ENCODE data around the gene SEMA5A. TPM values are rescaled to one million over a fixed set of nuclear protein-coding genes. Genes with fewer than 3 reads are reported as not detected.

SEMA5A gene
- total and polyA plus RNA-seq, 2 donors, result 1.2 to 2.5 TPM

DNA sequence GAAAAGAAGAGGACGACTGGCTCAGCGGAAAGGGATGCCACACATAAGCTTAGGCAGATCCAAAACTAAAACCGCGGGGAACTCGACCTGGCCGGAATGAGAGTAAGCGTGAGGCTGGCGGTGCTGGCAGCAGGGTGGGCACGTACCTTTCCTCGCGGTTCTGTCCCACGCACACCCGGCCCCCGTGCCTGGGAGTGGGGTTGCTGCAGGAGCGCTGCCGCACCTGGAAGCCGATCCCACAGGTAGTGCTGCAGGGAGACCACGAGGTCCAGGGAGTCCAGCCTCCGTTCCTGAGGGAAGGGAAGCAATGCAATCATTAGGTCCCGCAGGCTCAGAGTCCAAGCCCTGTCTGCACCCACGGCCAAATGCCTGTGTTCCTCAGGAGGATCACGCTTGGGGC is 427.0 kb downstream of the SEMA5A start:
- Histone ChIP-seq H3K36me3 (ENCODE audit: control insufficient read depth in 2 of 2, insufficient read depth in 2 of 2, low read length in 1 of 2) (no peaks in the 10 kb centered on the region), H3K4me1 (ENCODE audit: control insufficient read depth in 2 of 2, insufficient read depth in 2 of 2, low read length in 2 of 2) (no peaks in the 10 kb centered on the region), H3K9me3 (ENCODE audit: control insufficient read depth in 2 of 2, insufficient read depth in 1 of 2, low read length in 1 of 2) (no peaks in the 10 kb centered on the region), H3K27ac (ENCODE audit: low read depth in 1 of 2, low read length in 1 of 2) (no peak overlapping the region), H3K4me3 (ENCODE audit: low read length in 2 of 2) (no peak overlapping the region), H3K27me3 (ENCODE audit: control insufficient read depth in 2 of 2, insufficient read depth in 1 of 2, low read length in 1 of 2) (no peaks in the 10 kb centered on the region)
- 95% methylated on average over 22 of the region's 22 CpGs for WGBS
- DNase-seq (ENCODE audit: low read depth in 6 of 9, low spot score in 9 of 9), result no peak

DNA sequence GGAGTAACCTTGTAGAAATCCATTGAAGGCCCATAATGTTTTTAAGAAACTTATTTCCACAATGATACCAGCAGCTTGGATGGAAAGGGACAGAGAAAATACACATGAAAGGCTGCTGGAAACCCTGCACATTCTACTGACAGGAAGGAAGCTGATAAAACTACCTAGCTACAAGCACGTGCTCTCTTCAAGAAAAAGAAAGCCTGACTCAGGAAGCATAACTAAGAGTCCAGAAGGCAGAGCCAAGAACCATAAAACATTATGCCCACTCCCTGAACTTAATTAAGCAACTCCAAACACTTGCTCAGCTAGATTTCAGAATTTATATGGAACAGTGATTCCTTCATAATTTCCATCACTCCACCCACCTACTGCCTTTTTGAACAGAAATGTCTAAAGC is 430.8 kb downstream of the SEMA5A start:
- Histone ChIP-seq H3K36me3 (ENCODE audit: control insufficient read depth in 2 of 2, insufficient read depth in 2 of 2, low read length in 1 of 2) (no peaks in the 10 kb centered on the region), H3K27ac (ENCODE audit: low read depth in 1 of 2, low read length in 1 of 2) (no peak overlapping the region), H3K27me3 (ENCODE audit: control insufficient read depth in 2 of 2, insufficient read depth in 1 of 2, low read length in 1 of 2) (no peaks in the 10 kb centered on the region), H3K4me3 (ENCODE audit: low read length in 2 of 2) (no peak overlapping the region), H3K4me1 (ENCODE audit: control insufficient read depth in 2 of 2, insufficient read depth in 2 of 2, low read length in 2 of 2) (no peaks in the 10 kb centered on the region), H3K9me3 (ENCODE audit: control insufficient read depth in 2 of 2, insufficient read depth in 1 of 2, low read length in 1 of 2) (no peaks in the 10 kb centered on the region)
- WGBS, result 3% methylated on average over 1 of the region's 1 CpG
- DNase-seq (ENCODE audit: low read depth in 6 of 9, low spot score in 9 of 9), result no peak

GRCh38 chr5:9112520-9113291 is 433.2 kb downstream of the SEMA5A start:
- no peak for DNase-seq (ENCODE audit: low read depth in 6 of 9, low spot score in 9 of 9)
- no peaks in the 10 kb centered on the region for H3K4me1 ChIP-seq (ENCODE audit: control insufficient read depth in 2 of 2, insufficient read depth in 2 of 2, low read length in 2 of 2)
- no peaks in the 10 kb centered on the region for H3K27me3 ChIP-seq (ENCODE audit: control insufficient read depth in 2 of 2, insufficient read depth in 1 of 2, low read length in 1 of 2)
- H3K9me3 ChIP-seq (ENCODE audit: control insufficient read depth in 2 of 2, insufficient read depth in 1 of 2, low read length in 1 of 2), result no peaks in the 10 kb centered on the region
- no peaks in the 10 kb centered on the region for H3K36me3 ChIP-seq (ENCODE audit: control insufficient read depth in 2 of 2, insufficient read depth in 2 of 2, low read length in 1 of 2)
- WGBS, result 89% methylated on average over 4 of the region's 4 CpGs
- no peak overlapping the region for H3K4me3 ChIP-seq (ENCODE audit: low read length in 2 of 2)
- H3K27ac ChIP-seq (ENCODE audit: low read depth in 1 of 2, low read length in 1 of 2), result no peak overlapping the region

DNA sequence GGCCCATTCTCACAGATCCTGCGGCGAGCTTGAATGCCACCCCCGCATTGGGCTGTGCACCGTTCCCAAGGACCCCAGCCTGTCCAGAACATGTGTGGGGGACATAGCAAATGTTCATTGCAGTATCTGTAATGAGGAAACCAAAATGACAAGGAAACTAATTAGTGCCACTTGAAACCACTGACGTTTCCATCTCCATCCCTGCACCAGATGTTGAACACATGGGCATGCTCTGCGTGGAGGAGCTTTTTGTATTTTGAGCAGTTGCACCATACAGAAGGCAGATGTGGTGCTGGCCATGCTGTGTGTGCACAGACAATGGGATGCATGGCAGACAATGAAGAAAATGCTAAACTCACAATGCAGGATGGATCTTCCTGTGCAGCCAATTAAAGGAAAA is 437.7 kb downstream of the SEMA5A start:
- H3K4me1 ChIP-seq (ENCODE audit: control insufficient read depth in 2 of 2, insufficient read depth in 2 of 2, low read length in 2 of 2), result no peaks in the 10 kb centered on the region
- H3K4me3 ChIP-seq (ENCODE audit: low read length in 2 of 2), result no peak overlapping the region
- H3K36me3 ChIP-seq (ENCODE audit: control insufficient read depth in 2 of 2, insufficient read depth in 2 of 2, low read length in 1 of 2), result no peaks in the 10 kb centered on the region
- H3K9me3 ChIP-seq (ENCODE audit: control insufficient read depth in 2 of 2, insufficient read depth in 1 of 2, low read length in 1 of 2), result no peaks in the 10 kb centered on the region
- H3K27me3 ChIP-seq (ENCODE audit: control insufficient read depth in 2 of 2, insufficient read depth in 1 of 2, low read length in 1 of 2), result no peaks in the 10 kb centered on the region
- 93% methylated on average over 6 of the region's 6 CpGs for WGBS
- DNase-seq (ENCODE audit: low read depth in 6 of 9, low spot score in 9 of 9), result no peak
- H3K27ac ChIP-seq (ENCODE audit: low read depth in 1 of 2, low read length in 1 of 2), result no peak overlapping the region

DNA sequence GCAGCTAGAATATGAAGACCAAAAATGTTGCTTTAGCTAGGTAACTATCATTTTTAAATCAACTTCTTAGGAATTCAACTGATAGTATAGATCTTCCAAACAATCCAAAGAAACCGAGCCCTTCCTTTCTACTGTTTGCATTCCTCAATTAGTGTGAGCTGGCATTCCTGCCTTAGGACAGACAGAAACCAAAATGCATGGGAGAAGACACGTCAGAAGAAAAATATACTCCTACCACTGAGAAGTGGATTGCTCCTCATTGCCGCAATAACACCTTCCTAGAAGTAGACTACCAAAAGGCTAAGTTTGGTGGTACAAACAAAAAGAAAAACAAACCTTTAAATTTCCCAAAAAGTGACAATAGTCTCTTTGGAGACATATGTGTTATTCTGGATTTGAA is 440.0 kb downstream of the SEMA5A start:
- no peak for DNase-seq (ENCODE audit: low read depth in 6 of 9, low spot score in 9 of 9)
- Histone ChIP-seq H3K36me3 (ENCODE audit: control insufficient read depth in 2 of 2, insufficient read depth in 2 of 2, low read length in 1 of 2) (no peaks in the 10 kb centered on the region), H3K27ac (ENCODE audit: low read depth in 1 of 2, low read length in 1 of 2) (no peak overlapping the region), H3K4me1 (ENCODE audit: control insufficient read depth in 2 of 2, insufficient read depth in 2 of 2, low read length in 2 of 2) (no peaks in the 10 kb centered on the region), H3K9me3 (ENCODE audit: control insufficient read depth in 2 of 2, insufficient read depth in 1 of 2, low read length in 1 of 2) (no peaks in the 10 kb centered on the region), H3K4me3 (ENCODE audit: low read length in 2 of 2) (no peak overlapping the region), H3K27me3 (ENCODE audit: control insufficient read depth in 2 of 2, insufficient read depth in 1 of 2, low read length in 1 of 2) (no peaks in the 10 kb centered on the region)
- WGBS, result 78% methylated on average over 3 of the region's 3 CpGs

DNA sequence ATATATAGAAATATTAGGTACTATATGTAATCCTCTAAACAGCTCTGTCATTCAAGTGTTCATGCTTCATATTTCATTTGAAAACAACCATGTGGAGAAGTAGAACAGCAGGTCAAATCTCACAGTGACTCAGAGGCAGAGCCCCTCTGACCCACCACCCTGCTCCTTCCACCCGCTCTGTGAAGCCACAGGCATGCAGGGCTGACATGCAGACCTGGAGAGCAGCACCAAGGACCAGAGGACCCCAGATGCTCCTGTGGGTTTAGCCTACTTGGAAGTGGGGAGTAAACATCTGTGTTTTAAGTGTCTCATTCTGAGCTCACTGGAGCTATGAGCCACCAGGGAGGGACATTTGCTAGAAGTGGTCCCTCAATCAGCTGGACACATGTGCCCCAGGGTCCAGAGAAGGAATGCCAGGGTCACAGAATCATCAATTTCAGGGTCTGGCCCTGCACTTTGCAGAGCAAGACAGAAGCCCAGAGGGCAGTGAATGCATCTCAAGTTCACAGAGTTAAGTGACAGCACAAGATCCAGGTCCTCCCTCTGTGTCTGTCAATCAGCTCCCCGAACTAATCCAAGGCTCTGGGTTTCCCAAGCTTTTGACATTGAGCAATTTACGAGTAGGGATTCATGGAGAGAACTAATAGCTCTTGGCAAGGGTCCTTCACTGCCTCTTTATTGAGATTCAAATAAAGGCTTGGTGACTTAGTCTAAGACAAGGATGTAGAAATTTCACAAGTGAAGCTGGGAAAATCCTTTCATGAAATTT is 441.1 kb downstream of the SEMA5A start:
- no peak for DNase-seq (ENCODE audit: low read depth in 6 of 9, low spot score in 9 of 9)
- H3K27me3 ChIP-seq (ENCODE audit: control insufficient read depth in 2 of 2, insufficient read depth in 1 of 2, low read length in 1 of 2), result no peaks in the 10 kb centered on the region
- H3K36me3 ChIP-seq (ENCODE audit: control insufficient read depth in 2 of 2, insufficient read depth in 2 of 2, low read length in 1 of 2), result no peaks in the 10 kb centered on the region
- whole genome bisulfite sequencing, result 85% methylated on average over 3 of the region's 3 CpGs
- no peak overlapping the region for H3K4me3 ChIP-seq (ENCODE audit: low read length in 2 of 2)
- H3K9me3 ChIP-seq (ENCODE audit: control insufficient read depth in 2 of 2, insufficient read depth in 1 of 2, low read length in 1 of 2), result no peaks in the 10 kb centered on the region
- no peaks in the 10 kb centered on the region for H3K4me1 ChIP-seq (ENCODE audit: control insufficient read depth in 2 of 2, insufficient read depth in 2 of 2, low read length in 2 of 2)
- H3K27ac ChIP-seq (ENCODE audit: low read depth in 1 of 2, low read length in 1 of 2), result no peak overlapping the region

GRCh38 chr5:9103290-9103689 is 442.6 kb downstream of the SEMA5A start:
- no peaks in the 10 kb centered on the region for H3K4me1 ChIP-seq (ENCODE audit: control insufficient read depth in 2 of 2, insufficient read depth in 2 of 2, low read length in 2 of 2)
- no peak overlapping the region for H3K4me3 ChIP-seq (ENCODE audit: low read length in 2 of 2)
- no peak overlapping the region for H3K27ac ChIP-seq (ENCODE audit: low read depth in 1 of 2, low read length in 1 of 2)
- no peak for DNase-seq (ENCODE audit: low read depth in 6 of 9, low spot score in 9 of 9)
- no peaks in the 10 kb centered on the region for H3K27me3 ChIP-seq (ENCODE audit: control insufficient read depth in 2 of 2, insufficient read depth in 1 of 2, low read length in 1 of 2)
- no peaks in the 10 kb centered on the region for H3K9me3 ChIP-seq (ENCODE audit: control insufficient read depth in 2 of 2, insufficient read depth in 1 of 2, low read length in 1 of 2)
- no peaks in the 10 kb centered on the region for H3K36me3 ChIP-seq (ENCODE audit: control insufficient read depth in 2 of 2, insufficient read depth in 2 of 2, low read length in 1 of 2)
- 72% methylated on average over 4 of the region's 4 CpGs for WGBS

- H3K4me1 ChIP-seq (ENCODE audit: control insufficient read depth in 2 of 2, insufficient read depth in 2 of 2, low read length in 2 of 2), result no peaks in the 10 kb centered on the region
- no peak for DNase-seq (ENCODE audit: low read depth in 6 of 9, low spot score in 9 of 9)
- 82% methylated on average over 2 of the region's 2 CpGs for WGBS
- no peaks in the 10 kb centered on the region for H3K27me3 ChIP-seq (ENCODE audit: control insufficient read depth in 2 of 2, insufficient read depth in 1 of 2, low read length in 1 of 2)
- no peak overlapping the region for H3K4me3 ChIP-seq (ENCODE audit: low read length in 2 of 2)
- H3K36me3 ChIP-seq (ENCODE audit: control insufficient read depth in 2 of 2, insufficient read depth in 2 of 2, low read length in 1 of 2), result no peaks in the 10 kb centered on the region
- no peak overlapping the region for H3K27ac ChIP-seq (ENCODE audit: low read depth in 1 of 2, low read length in 1 of 2)
- H3K9me3 ChIP-seq (ENCODE audit: control insufficient read depth in 2 of 2, insufficient read depth in 1 of 2, low read length in 1 of 2), result no peaks in the 10 kb centered on the region
Observed at GRCh38 chr5:9099689-9100088, 446.2 kb downstream of the SEMA5A start.

DNA sequence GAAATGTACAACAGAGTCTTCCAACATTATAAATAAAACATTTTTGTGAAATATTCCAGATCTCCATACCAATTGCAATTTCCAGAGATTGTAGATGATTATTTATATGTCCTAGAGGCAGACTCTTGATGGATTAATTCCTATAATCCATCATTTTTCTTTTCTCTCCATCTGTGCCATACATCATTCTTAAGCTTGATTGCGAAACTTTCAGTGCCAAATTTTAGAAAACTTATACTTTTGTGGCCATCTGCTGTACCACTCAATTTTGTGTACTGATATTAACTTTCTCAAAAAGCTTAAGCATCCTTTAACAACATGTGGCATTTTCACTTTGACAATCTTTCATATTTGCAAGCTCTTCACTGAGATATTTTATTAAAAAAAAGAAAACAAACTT is 446.9 kb downstream of the SEMA5A start:
- Histone ChIP-seq H3K36me3 (ENCODE audit: control insufficient read depth in 2 of 2, insufficient read depth in 2 of 2, low read length in 1 of 2) (no peaks in the 10 kb centered on the region), H3K4me3 (ENCODE audit: low read length in 2 of 2) (no peak overlapping the region), H3K27ac (ENCODE audit: low read depth in 1 of 2, low read length in 1 of 2) (no peak overlapping the region), H3K4me1 (ENCODE audit: control insufficient read depth in 2 of 2, insufficient read depth in 2 of 2, low read length in 2 of 2) (no peaks in the 10 kb centered on the region), H3K27me3 (ENCODE audit: control insufficient read depth in 2 of 2, insufficient read depth in 1 of 2, low read length in 1 of 2) (no peaks in the 10 kb centered on the region), H3K9me3 (ENCODE audit: control insufficient read depth in 2 of 2, insufficient read depth in 1 of 2, low read length in 1 of 2) (no peaks in the 10 kb centered on the region)
- no peak for DNase-seq (ENCODE audit: low read depth in 6 of 9, low spot score in 9 of 9)
- WGBS, result 89% methylated on average over 1 of the region's 1 CpG

All from thymus (tissue), 11 donors.